C4-2B (cell line): ENCODE measurements around the gene CPSF4L.

Source experiments
- ZFX ChIP-seq: fragments of 450-650 bp; IDR thresholded peaks from 2 replicates; pipeline ENCODE4 v1.6.1; 2017
- TF ChIP-seq, protein P1 (sequence below): fragments of 450-650 bp; conservative IDR thresholded peaks from 2 replicates; pipeline ENCODE4 v1.5.1; 2017; ENCODE audit warnings: mild to moderate bottlenecking

DNA sequence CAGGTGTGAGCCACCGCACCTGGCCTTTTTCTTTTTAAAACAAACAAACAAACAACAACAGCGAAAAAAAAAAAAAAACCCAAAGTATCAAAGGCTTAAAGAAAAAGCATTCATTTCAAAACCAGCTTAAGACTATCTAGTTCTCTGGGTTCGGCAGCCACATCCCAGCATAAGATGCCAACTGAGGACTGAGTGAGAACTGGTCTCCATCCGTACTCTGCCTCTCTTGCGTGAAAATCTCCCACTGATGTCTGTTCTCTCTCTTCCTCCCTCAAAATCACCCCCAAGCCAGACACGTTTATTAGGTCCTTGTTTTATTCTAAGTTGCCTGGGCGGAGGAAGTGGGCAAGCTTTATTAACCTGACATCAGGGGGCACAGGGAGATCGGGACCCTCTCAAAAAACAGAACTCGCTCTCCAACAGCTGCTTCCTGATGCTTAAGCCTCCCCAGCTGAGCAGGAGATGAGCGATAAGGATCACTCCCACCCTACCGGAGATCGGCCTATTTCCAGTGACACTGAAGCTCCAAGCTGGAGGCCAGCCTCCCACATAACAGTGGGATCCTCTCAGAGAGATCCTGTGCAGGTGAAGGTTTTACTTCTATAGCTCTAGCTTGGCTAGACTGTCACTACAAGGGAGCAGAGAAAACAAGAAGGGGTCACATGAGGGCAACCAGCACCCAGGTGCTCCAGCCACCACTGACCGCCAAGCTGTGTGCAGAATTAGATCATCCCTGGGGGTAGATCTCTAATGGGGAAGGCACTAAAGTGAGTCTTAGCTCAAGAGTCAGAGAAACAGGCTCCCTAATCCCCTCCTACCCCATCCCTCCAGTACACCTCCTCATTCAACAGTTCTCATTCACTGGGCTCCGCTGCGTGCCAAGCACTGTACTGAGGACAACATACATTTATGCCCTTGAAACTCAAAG, 36.5 kb upstream of the CPSF4L start:
- TF ChIP-seq, protein P1, sequence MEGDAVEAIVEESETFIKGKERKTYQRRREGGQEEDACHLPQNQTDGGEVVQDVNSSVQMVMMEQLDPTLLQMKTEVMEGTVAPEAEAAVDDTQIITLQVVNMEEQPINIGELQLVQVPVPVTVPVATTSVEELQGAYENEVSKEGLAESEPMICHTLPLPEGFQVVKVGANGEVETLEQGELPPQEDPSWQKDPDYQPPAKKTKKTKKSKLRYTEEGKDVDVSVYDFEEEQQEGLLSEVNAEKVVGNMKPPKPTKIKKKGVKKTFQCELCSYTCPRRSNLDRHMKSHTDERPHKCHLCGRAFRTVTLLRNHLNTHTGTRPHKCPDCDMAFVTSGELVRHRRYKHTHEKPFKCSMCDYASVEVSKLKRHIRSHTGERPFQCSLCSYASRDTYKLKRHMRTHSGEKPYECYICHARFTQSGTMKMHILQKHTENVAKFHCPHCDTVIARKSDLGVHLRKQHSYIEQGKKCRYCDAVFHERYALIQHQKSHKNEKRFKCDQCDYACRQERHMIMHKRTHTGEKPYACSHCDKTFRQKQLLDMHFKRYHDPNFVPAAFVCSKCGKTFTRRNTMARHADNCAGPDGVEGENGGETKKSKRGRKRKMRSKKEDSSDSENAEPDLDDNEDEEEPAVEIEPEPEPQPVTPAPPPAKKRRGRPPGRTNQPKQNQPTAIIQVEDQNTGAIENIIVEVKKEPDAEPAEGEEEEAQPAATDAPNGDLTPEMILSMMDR, result no peak
- TF ChIP-seq ZFX, result no peak
